ENCODE results near the gene IL13.

GRCh38 chr5:132641241-132641723, 16.7 kb upstream of the IL13 start:
- TF ChIP-seq, protein P1, sequence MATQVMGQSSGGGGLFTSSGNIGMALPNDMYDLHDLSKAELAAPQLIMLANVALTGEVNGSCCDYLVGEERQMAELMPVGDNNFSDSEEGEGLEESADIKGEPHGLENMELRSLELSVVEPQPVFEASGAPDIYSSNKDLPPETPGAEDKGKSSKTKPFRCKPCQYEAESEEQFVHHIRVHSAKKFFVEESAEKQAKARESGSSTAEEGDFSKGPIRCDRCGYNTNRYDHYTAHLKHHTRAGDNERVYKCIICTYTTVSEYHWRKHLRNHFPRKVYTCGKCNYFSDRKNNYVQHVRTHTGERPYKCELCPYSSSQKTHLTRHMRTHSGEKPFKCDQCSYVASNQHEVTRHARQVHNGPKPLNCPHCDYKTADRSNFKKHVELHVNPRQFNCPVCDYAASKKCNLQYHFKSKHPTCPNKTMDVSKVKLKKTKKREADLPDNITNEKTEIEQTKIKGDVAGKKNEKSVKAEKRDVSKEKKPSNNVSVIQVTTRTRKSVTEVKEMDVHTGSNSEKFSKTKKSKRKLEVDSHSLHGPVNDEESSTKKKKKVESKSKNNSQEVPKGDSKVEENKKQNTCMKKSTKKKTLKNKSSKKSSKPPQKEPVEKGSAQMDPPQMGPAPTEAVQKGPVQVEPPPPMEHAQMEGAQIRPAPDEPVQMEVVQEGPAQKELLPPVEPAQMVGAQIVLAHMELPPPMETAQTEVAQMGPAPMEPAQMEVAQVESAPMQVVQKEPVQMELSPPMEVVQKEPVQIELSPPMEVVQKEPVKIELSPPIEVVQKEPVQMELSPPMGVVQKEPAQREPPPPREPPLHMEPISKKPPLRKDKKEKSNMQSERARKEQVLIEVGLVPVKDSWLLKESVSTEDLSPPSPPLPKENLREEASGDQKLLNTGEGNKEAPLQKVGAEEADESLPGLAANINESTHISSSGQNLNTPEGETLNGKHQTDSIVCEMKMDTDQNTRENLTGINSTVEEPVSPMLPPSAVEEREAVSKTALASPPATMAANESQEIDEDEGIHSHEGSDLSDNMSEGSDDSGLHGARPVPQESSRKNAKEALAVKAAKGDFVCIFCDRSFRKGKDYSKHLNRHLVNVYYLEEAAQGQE (IDR thresholded peaks at IDR 0.05; ENCODE audit: low read depth) = no peak
- no peak for TF ChIP-seq USF1 (IDR thresholded peaks at IDR 0.05)
- TF ChIP-seq, protein P2, sequence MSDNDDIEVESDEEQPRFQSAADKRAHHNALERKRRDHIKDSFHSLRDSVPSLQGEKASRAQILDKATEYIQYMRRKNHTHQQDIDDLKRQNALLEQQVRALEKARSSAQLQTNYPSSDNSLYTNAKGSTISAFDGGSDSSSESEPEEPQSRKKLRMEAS (IDR thresholded peaks at IDR 0.05) = no peak
